Measurements from ENCODE around the gene JPH3. TPM values are rescaled to one million over a fixed set of nuclear protein-coding genes. Genes with fewer than 3 reads are reported as not detected.

Gene JPH3
- total RNA-seq, 1 donor, result not detected

- no peak for DNase-seq (ENCODE audit: low read depth)
- TF ChIP-seq CTCF (IDR thresholded peaks at IDR 0.05; ENCODE audit: insufficient read depth, low read length), result no peak
- H3K4me3 ChIP-seq (ENCODE audit: low read depth, low read length), result no peak overlapping the region
Observed at GRCh38 chr16:87746178-87746577, 143.9 kb downstream of the JPH3 start.

Other genes starting within 250 kb of the JPH3 start
- 23.1 and 30.4 TPM in 2 replicates for gene FBXO31, start 218.7 kb upstream of the JPH3 start, total RNA-seq (ENCODE audit: low replicate concordance)
- gene MAP1LC3B, start 210.2 kb upstream of the JPH3 start, total RNA-seq (ENCODE audit: low replicate concordance), result 22.2 and 54.9 TPM in 2 replicates
- 17.1 and 24.5 TPM in 2 replicates for gene ZCCHC14, start 109.5 kb upstream of the JPH3 start, total RNA-seq (ENCODE audit: low replicate concordance)
- 21.6 and 29.2 TPM in 2 replicates for gene KLHDC4, start 163.5 kb downstream of the JPH3 start, total RNA-seq (ENCODE audit: low replicate concordance)